Kidney epithelial cell (primary cell): ENCODE measurements around the gene ARHGEF12. TPM values are rescaled to one million over a fixed set of nuclear protein-coding genes. Genes with fewer than 3 reads are reported as not detected.

Source experiments
- DNase-seq: peaks from one replicate; pipeline ENCODE4 v3.0.0-alpha.2; 2010; ENCODE audit warnings: low read depth
- H3K27me3 ChIP-seq: 2 replicates; pipeline ENCODE4 v1.6.0; 2011; ENCODE audit warnings: low read length; ENCODE audit not compliant: control insufficient read depth, insufficient read depth
- H3K36me3 ChIP-seq: 2 replicates; pipeline ENCODE4 v1.5.1; 2011; ENCODE audit warnings: low read length; ENCODE audit not compliant: control insufficient read depth, insufficient read depth
- H3K4me3 ChIP-seq: 2 replicates; pipeline ENCODE4 v1.5.1; 2011; ENCODE audit warnings: low read depth, mild to moderate bottlenecking, control low read depth, low read length
- CTCF ChIP-seq: IDR thresholded peaks from 2 replicates; pipeline ENCODE4 v1.5.1; 2011; ENCODE audit warnings: mild to moderate bottlenecking, moderate library complexity, low read length, control low read depth, inconsistent platforms; ENCODE audit not compliant: insufficient read depth, poor library complexity, severe bottlenecking
- total RNA-seq: library from RNA; depleted of rRNA; stranded (reverse); fragments of >200 nt; gene quantifications from 2 replicates; pipeline ENCODE4 v1.2.3, GENCODE V29; 2015

Gene ARHGEF12
- total RNA-seq, 1 donor from 2014 or later, result 54.7 TPM

- H3K4me3 ChIP-seq, result no peak overlapping the region
- no peaks in the 10 kb centered on the region for H3K36me3 ChIP-seq
- no peak for TF ChIP-seq CTCF
- DNase-seq, result no peak
- H3K27me3 ChIP-seq, result no peaks in the 10 kb centered on the region
Observed at GRCh38 chr11:120386318-120386717, 50.1 kb downstream of the ARHGEF12 start.

GRCh38 chr11:120386774-120387371 is 50.7 kb downstream of the ARHGEF12 start:
- H3K27me3 ChIP-seq, result no peaks in the 10 kb centered on the region
- no peak overlapping the region for H3K4me3 ChIP-seq
- H3K36me3 ChIP-seq, result no peaks in the 10 kb centered on the region
- no peak for TF ChIP-seq CTCF
- DNase-seq, result no peak

GRCh38 chr11:120388261-120388660 is 52.0 kb downstream of the ARHGEF12 start:
- Histone ChIP-seq H3K36me3 (no peaks in the 10 kb centered on the region), H3K4me3 (no peak overlapping the region), H3K27me3 (no peaks in the 10 kb centered on the region)
- no peak for TF ChIP-seq CTCF
- no peak for DNase-seq

- Histone ChIP-seq H3K27me3 (no peaks in the 10 kb centered on the region), H3K4me3 (no peak overlapping the region)
- DNase-seq, result no peak
Observed at GRCh38 chr11:120389693-120390584, 53.7 kb downstream of the ARHGEF12 start.

GRCh38 chr11:120390585-120390922 is 54.3 kb downstream of the ARHGEF12 start:
- TF ChIP-seq CTCF, result no peak
- no peak overlapping the region for H3K4me3 ChIP-seq
- no peaks in the 10 kb centered on the region for H3K36me3 ChIP-seq
- H3K27me3 ChIP-seq, result no peaks in the 10 kb centered on the region
- DNase-seq, result no peak

More at GRCh38 chr11:120389693-120390584, 53.7 kb downstream of the ARHGEF12 start:
- TF ChIP-seq CTCF, result no peak
- H3K36me3 ChIP-seq, result no peaks in the 10 kb centered on the region
